A673 (cell line): ENCODE measurements around the gene SLC45A1. TPM values are rescaled to one million over a fixed set of nuclear protein-coding genes. Genes with fewer than 3 reads are reported as not detected.

Experiments used
- BruUV-seq: library from RNA; stranded (reverse); fragments of 400-500 nt; replicated peaks from 2 replicates; lab custom pipeline; 2021; lab: Mats Ljungman, UMichigan
- CTCF ChIA-PET: fragments of 300-600 bp; sonication (Branson Sonifier 250); formaldehyde crosslinking; loops from one replicate; lab custom pipeline; 2022; ENCODE audit warnings: antibody characterized with exemption; lab: Charles Lee
- POLR2A ChIA-PET: fragments of 300-600 bp; sonication (Branson Sonifier 250); formaldehyde crosslinking; loops from one replicate; lab custom pipeline; 2022; ENCODE audit warnings: antibody characterized with exemption; ENCODE audit not compliant: low non-redundant PET; lab: Charles Lee
- DNase-seq: peaks from one replicate; pipeline ENCODE4 v3.0.0-alpha.2; 2015; ENCODE audit warnings: low spot score
- H3K27ac ChIP-seq: fragments of 200-600 bp; sonication (generic); 2 replicates; pipeline ENCODE4 v1.5.1; 2016; ENCODE audit warnings: mixed run types, low read depth, mild to moderate bottlenecking, mixed read lengths, antibody characterized with exemption, low read length; ENCODE audit not compliant: poor library complexity, severe bottlenecking
- H3K27me3 ChIP-seq: fragments of 200-600 bp; sonication (generic); replicated peaks from 2 replicates; pipeline ENCODE4 v1.6.1; 2017; ENCODE audit warnings: mixed run types, low read depth, mild to moderate bottlenecking, mixed read lengths, antibody characterized with exemption, low read length; ENCODE audit not compliant: insufficient read depth, poor library complexity
- H3K36me3 ChIP-seq: fragments of 200-600 bp; sonication (generic); 2 replicates; pipeline ENCODE4 v1.6.1; 2016; ENCODE audit warnings: mixed run types, mild to moderate bottlenecking, mixed read lengths, antibody characterized with exemption, low read length; ENCODE audit not compliant: insufficient read depth, poor library complexity, severe bottlenecking
- H3K4me1 ChIP-seq: fragments of 200-600 bp; sonication (generic); 2 replicates; pipeline ENCODE4 v1.6.1; 2017; ENCODE audit warnings: mixed run types, mild to moderate bottlenecking, mixed read lengths, antibody characterized with exemption, low read length; ENCODE audit not compliant: insufficient read depth, poor library complexity, severe bottlenecking
- H3K4me3 ChIP-seq: fragments of 200-600 bp; sonication (generic); 2 replicates; pipeline ENCODE4 v1.5.1; 2016; ENCODE audit warnings: low read depth, mixed run types, mild to moderate bottlenecking, mixed read lengths, low read length; ENCODE audit not compliant: poor library complexity, severe bottlenecking
- H3K9me3 ChIP-seq: fragments of 200-600 bp; sonication (generic); 2 replicates; pipeline ENCODE4 v1.6.1; 2016; ENCODE audit warnings: mixed run types, low read depth, mild to moderate bottlenecking, mixed read lengths, antibody characterized with exemption, low read length; ENCODE audit not compliant: poor library complexity, severe bottlenecking
- EZH2 ChIP-seq: fragments of 200-600 bp; sonication (generic); IDR thresholded peaks from 2 replicates; pipeline ENCODE4 v1.6.1; 2017; ENCODE audit warnings: borderline replicate concordance, low read depth, mild to moderate bottlenecking, mixed read lengths, antibody characterized with exemption, low read length; ENCODE audit not compliant: poor library complexity, severe bottlenecking
- intact Hi-C: fragments of 100-400 bp; cut with micrococcal nuclease; formaldehyde crosslinking; loops from one replicate; pipeline ENCODE4 v1.10.0; 2022; ENCODE audit not compliant: unreplicated experiment
- total RNA-seq: library from RNA; stranded (reverse); gene quantifications from 2 replicates; pipeline ENCODE4 v1.2.3, GENCODE V29; 2021
- TF ChIP-seq, protein P1 (sequence below): fragments of 300-800, 200-600 bp; sonication (generic); conservative IDR thresholded peaks from 2 replicates; pipeline ENCODE4 v1.5.1; 2017; ENCODE audit warnings: low read depth, mild to moderate bottlenecking, antibody characterized with exemption, low read length, moderate library complexity, mixed read lengths

The SLC45A1 gene
- total RNA-seq, 1 experiment from 2014 or later, result 0.82 TPM

DNA sequence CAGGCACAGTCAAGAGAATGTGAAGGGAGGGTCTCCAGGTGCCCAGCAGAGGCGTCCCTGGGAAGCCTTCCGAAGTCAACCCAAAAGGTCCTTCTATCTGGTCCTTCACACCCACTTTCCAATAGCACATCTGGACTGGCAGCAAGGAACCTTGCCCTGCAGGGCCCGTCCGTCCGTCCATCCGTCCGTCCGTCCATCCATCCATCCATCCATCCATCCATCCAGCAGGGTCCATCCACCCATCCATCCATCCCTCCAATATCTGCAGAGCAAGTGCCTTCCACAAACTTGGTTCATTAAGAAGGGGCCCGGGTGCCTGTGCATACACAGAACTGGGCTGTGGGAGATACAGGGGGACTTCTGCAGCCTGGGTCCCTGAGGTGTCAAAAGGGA lies 31.6 kb downstream of the SLC45A1 start:
- DNase-seq, result no peak
- Histone ChIP-seq H3K4me1 (peaks cover 16% of the 10 kb centered on the region), H3K27me3 (no peaks in the 10 kb centered on the region), H3K36me3 (peaks cover 14% of the 10 kb centered on the region), H3K4me3 (no peak overlapping the region), H3K27ac (no peak overlapping the region), H3K9me3 (no peaks in the 10 kb centered on the region)
- TF ChIP-seq, protein P1, sequence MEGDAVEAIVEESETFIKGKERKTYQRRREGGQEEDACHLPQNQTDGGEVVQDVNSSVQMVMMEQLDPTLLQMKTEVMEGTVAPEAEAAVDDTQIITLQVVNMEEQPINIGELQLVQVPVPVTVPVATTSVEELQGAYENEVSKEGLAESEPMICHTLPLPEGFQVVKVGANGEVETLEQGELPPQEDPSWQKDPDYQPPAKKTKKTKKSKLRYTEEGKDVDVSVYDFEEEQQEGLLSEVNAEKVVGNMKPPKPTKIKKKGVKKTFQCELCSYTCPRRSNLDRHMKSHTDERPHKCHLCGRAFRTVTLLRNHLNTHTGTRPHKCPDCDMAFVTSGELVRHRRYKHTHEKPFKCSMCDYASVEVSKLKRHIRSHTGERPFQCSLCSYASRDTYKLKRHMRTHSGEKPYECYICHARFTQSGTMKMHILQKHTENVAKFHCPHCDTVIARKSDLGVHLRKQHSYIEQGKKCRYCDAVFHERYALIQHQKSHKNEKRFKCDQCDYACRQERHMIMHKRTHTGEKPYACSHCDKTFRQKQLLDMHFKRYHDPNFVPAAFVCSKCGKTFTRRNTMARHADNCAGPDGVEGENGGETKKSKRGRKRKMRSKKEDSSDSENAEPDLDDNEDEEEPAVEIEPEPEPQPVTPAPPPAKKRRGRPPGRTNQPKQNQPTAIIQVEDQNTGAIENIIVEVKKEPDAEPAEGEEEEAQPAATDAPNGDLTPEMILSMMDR, result no peak
- no peak for TF ChIP-seq EZH2
- no TSS peak for BruUV-seq
- intact Hi-C loops, result loop anchor here (2.0 to 10.0 kb wide), 4 partner anchors 335 to 685 kb away; no protein-coding TSS in a partner anchor
- ChIA-PET POLR2A (no interaction called here), CTCF (interaction anchor here (0.6 to 2.2 kb wide), 8 partner anchors 14 to 427 kb away, joined by 3 to 31 read pairs (median 4); no protein-coding TSS in a partner anchor)

DNA sequence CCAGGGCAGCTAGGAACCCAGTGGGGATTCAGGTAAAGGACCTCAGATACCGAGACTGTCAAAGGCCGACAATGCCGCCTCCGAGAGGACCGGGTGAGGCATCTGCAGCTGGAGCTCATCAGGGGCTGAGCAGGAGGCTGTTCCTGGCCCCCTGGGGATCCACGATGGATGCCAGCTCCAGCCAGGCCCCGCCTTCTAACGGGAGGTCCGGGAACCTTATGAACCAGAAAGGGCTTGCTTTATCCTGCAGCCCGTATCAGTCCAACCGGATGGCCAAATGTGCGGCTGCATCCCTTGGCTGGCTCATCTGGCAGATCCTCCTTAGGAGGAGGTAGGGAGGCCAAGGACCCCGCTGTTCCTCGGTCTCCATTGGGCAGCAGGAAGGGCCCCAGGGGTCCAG lies 32.0 kb downstream of the SLC45A1 start:
- POLR2A ChIA-PET, result no interaction called here
- BruUV-seq, result no TSS peak
- intact Hi-C loops, result loop anchor here (2.0 to 10.0 kb wide), 5 partner anchors 335 to 685 kb away; no protein-coding TSS in a partner anchor

DNA sequence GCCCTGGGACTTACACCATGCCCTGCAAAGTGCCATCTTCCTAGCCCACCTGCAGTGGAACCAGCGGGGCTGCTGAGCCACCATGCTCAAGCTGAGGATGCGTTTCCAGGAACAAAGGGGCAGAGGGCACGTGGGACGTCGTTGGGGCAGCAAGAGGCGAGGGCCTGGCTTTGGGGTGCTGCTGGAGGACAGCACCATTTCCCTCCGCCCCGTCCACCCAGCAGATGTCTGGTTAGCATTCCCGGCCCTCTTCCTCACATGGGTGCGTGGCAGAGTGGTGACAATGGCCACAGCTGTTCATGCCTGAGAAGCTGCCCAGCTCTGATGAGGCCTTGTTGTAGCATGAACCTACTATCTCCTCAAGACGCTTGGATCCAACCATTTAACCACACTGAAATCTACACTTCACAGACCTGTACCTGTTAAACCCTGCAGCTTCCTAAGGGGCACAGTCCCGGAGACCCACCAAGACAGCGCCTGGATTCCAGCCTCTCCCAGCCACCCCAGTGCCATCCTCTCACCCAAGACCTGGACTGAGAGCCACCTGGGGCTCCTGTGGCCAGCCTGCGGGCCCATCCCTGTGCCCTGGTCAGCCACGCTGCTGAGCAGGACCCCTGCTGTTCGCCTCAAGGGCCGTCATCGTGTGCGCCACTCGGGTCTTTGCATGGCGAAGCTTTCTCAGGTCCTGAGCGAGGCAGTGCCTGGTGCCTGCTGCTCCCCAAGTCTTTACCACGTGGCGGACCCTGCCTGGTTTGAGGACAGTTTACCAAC lies 33.2 kb downstream of the SLC45A1 start:
- no TSS peak for BruUV-seq
- POLR2A ChIA-PET, result no interaction called here
- Histone ChIP-seq H3K36me3 (peaks cover 30% of the 10 kb centered on the region), H3K4me1 (peaks cover 16% of the 10 kb centered on the region), H3K4me3 (no peak overlapping the region), H3K27ac (no peak overlapping the region), H3K9me3 (no peaks in the 10 kb centered on the region), H3K27me3 (no peaks in the 10 kb centered on the region)
- DNase-seq, result no peak
- CTCF ChIA-PET, result no interaction called here
- intact Hi-C loops, result loop anchor here (10.0 kb wide), 1 partner anchor 504 kb away; no protein-coding TSS in a partner anchor
- TF ChIP-seq, protein P1, result no peak
- TF ChIP-seq EZH2, result no peak

More for the DNA sequence above, 32.0 kb downstream of the SLC45A1 start:
- peaks cover 19% of the 10 kb centered on the region for H3K36me3 ChIP-seq
- CTCF ChIA-PET, result interaction anchor here (0.6 to 2.2 kb wide), 4 partner anchors 14 to 427 kb away, joined by 4 to 31 read pairs (median 7); no protein-coding TSS in a partner anchor
- no peak overlapping the region for H3K27ac ChIP-seq
- TF ChIP-seq EZH2, result no peak
- TF ChIP-seq, protein P1, result no peak
- no peaks in the 10 kb centered on the region for H3K9me3 ChIP-seq
- peaks cover 16% of the 10 kb centered on the region for H3K4me1 ChIP-seq
- no peak for DNase-seq
- H3K4me3 ChIP-seq, result no peak overlapping the region
- no peaks in the 10 kb centered on the region for H3K27me3 ChIP-seq
